Measurements from ENCODE around the gene ZCCHC24.

Gene ZCCHC24

GRCh38 chr10:79445161-79445976, at the start of gene ZCCHC24:
Gene ZCCHC24 (minus strand): TSS chr10:79445624. CDS start chr10:79445440, 184 bp downstream.
- H3K27ac ChIP-seq, result peak within 1 kb of the TSS; percentile 87 to 94
- intact Hi-C loops (cut with DNase I; ENCODE audit: low total_unique reads), result loop anchor here (5.0 to 10.0 kb wide), 3 partner anchors 43 to 201 kb away; no protein-coding TSS in a partner anchor
- H3K9me3 ChIP-seq, result no peaks in the 10 kb centered on the region
- no peaks in the 10 kb centered on the region for H3K36me3 ChIP-seq
- peaks cover 0 to 47% (median 37%) of the 10 kb centered on the region in 4 donors for H3K4me1 ChIP-seq
- no peaks in the 10 kb centered on the region for H3K27me3 ChIP-seq
- peak; percentile 99 to 100 for DNase-seq
- TF ChIP-seq, protein P1, sequence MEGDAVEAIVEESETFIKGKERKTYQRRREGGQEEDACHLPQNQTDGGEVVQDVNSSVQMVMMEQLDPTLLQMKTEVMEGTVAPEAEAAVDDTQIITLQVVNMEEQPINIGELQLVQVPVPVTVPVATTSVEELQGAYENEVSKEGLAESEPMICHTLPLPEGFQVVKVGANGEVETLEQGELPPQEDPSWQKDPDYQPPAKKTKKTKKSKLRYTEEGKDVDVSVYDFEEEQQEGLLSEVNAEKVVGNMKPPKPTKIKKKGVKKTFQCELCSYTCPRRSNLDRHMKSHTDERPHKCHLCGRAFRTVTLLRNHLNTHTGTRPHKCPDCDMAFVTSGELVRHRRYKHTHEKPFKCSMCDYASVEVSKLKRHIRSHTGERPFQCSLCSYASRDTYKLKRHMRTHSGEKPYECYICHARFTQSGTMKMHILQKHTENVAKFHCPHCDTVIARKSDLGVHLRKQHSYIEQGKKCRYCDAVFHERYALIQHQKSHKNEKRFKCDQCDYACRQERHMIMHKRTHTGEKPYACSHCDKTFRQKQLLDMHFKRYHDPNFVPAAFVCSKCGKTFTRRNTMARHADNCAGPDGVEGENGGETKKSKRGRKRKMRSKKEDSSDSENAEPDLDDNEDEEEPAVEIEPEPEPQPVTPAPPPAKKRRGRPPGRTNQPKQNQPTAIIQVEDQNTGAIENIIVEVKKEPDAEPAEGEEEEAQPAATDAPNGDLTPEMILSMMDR (IDR thresholded peaks at IDR 0.05), result peak in 1 of 2 experiments; percentile 23
- peak within 1 kb of the TSS; percentile 73 to 94 for H3K4me3 ChIP-seq

DNA sequence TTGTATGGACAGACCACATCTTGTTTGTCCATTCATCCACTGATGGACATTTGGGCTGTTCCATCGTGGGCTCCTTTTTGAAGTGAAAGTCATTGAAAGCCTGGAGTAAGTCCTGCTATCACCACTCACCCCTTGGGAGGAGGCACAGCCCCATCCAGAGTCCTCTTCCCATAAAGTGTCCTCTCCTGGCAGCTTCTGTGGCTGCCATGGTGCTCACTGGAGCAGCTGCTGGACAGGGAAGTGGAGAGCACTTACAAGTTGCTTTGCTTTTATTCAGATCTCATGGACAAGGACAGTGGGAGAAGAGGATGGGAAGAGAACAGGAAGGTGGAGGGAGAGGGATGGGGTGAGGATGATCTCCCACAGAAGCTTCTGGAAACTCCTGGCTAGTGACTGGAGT, 48.4 kb upstream of the ZCCHC24 start:
- Histone ChIP-seq H3K27ac (no peak overlapping the region), H3K27me3 (peaks cover 0 to 6% of the 10 kb centered on the region in 2 donors), H3K36me3 (no peaks in the 10 kb centered on the region), H3K4me1 (peaks cover 0 to 9% (median 3%) of the 10 kb centered on the region in 4 donors), H3K9me3 (no peaks in the 10 kb centered on the region), H3K4me3 (no peak overlapping the region)
- intact Hi-C loops (cut with DNase I; ENCODE audit: low total_unique reads), result no loop called here
- TF ChIP-seq, protein P1 (IDR thresholded peaks at IDR 0.05), result no peak
- DNase-seq, result peak in 1 of 2 donors; percentile 54

GRCh38 chr10:79492839-79493238, 47.4 kb upstream of the ZCCHC24 start:
- H3K27me3 ChIP-seq, result no peaks in the 10 kb centered on the region
- intact Hi-C loops (cut with DNase I; ENCODE audit: low total_unique reads), result no loop called here
- no peaks in the 10 kb centered on the region for H3K9me3 ChIP-seq
- no peaks in the 10 kb centered on the region for H3K36me3 ChIP-seq
- H3K4me3 ChIP-seq, result no peak overlapping the region
- H3K4me1 ChIP-seq, result peaks cover 0 to 18% (median 13%) of the 10 kb centered on the region in 4 donors
- peak in 1 of 2 donors; percentile 27 for DNase-seq
- H3K27ac ChIP-seq, result no peak overlapping the region
- TF ChIP-seq, protein P1 (IDR thresholded peaks at IDR 0.05), result no peak

DNA sequence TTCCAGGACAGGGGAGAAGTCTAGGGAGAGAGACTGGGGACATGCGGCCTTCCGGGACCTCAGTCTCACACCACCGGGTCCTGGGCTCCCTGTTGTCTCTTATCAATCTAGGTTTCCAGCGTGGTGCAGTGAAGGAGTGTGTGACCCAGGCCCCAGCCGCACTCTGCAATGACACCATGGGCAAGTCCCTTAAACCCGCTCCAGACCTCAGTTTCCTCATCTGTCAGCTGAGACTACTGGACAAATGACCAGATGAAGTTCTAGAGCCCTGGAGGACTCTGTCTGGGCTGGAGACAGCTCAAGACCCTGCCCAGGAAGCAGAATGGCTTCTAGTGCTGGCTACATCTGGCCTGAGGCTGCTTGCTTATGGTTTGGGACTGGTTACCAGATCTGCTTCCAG, 46.8 kb upstream of the ZCCHC24 start:
- intact Hi-C loops (cut with DNase I; ENCODE audit: low total_unique reads), result no loop called here

GRCh38 chr10:79491143-79491835, 45.9 kb upstream of the ZCCHC24 start:
- Histone ChIP-seq H3K27me3 (no peaks in the 10 kb centered on the region), H3K36me3 (no peaks in the 10 kb centered on the region), H3K27ac (no peak overlapping the region), H3K4me3 (no peak overlapping the region), H3K9me3 (no peaks in the 10 kb centered on the region), H3K4me1 (peaks cover 0 to 24% (median 17%) of the 10 kb centered on the region in 4 donors)
- intact Hi-C loops (cut with DNase I; ENCODE audit: low total_unique reads), result no loop called here
- DNase-seq, result peak in 1 of 2 donors; percentile 20
- TF ChIP-seq, protein P1 (IDR thresholded peaks at IDR 0.05), result no peak

More for the DNA sequence above, 46.8 kb upstream of the ZCCHC24 start:
- no peaks in the 10 kb centered on the region for H3K9me3 ChIP-seq
- H3K4me3 ChIP-seq, result no peak overlapping the region
- peaks cover 0 to 24% (median 17%) of the 10 kb centered on the region in 4 donors for H3K4me1 ChIP-seq
- H3K27me3 ChIP-seq, result no peaks in the 10 kb centered on the region
- DNase-seq, result peak in 1 of 2 donors; percentile 58
- H3K27ac ChIP-seq, result no peak overlapping the region
- H3K36me3 ChIP-seq, result no peaks in the 10 kb centered on the region
- TF ChIP-seq, protein P1 (IDR thresholded peaks at IDR 0.05), result no peak
